B cell (primary cell): Measurements from ENCODE around the gene AARS2. TPM values are rescaled to one million over a fixed set of nuclear protein-coding genes. Genes with fewer than 3 reads are reported as not detected.
A peak's percentile ranks its signal among the peaks of the same experiment; 100 is the strongest.

Experiments
- ATAC-seq: fragments of 200-7000 bp; cut with Tn5 transposase; one replicate; pipeline ENCODE4 v1.10.0; 2021; ENCODE audit warnings: low read depth, mild to moderate bottlenecking, moderate number of reproducible peaks, moderate library complexity
- CTCF ChIA-PET: fragments of 350-600 bp; sonication (Branson Sonifier 250); formaldehyde crosslinking; loops from one replicate; lab custom pipeline; 2021; ENCODE audit warnings: antibody characterized with exemption, inconsistent platforms; lab: Charles Lee
- POLR2A ChIA-PET: fragments of 350-600 bp; sonication (Branson Sonifier 250); formaldehyde crosslinking; loops from one replicate; lab custom pipeline; 2021; ENCODE audit warnings: antibody characterized with exemption; lab: Charles Lee
- DNase-seq: peaks from one replicate; pipeline ENCODE4 v3.0.0; 2013
- H2AFZ ChIP-seq: 2 replicates; pipeline ENCODE4 v1.6.1; 2012; ENCODE audit warnings: mild to moderate bottlenecking, low read depth, low read length; ENCODE audit not compliant: insufficient read depth, poor library complexity, severe bottlenecking
- H3K27ac ChIP-seq, 2 donors: 1 replicate in 1 of 2; 2 replicates in 1 of 2; pipeline ENCODE4 v1.5.1; 2012 to 2013; ENCODE audit warnings: low read length in 2 of 2, mild to moderate bottlenecking in 2 of 2, moderate library complexity in 1 of 2
- H3K27me3 ChIP-seq, 4 experiments: fragments of 200-600 bp in 1 of 4; sonication (generic) in 1 of 4; replicated peaks in 1 of 4; 1 replicate in 2 of 4; 2 replicates in 2 of 4; pipeline versions ENCODE4 v1.6.1 to v1.7.0; 2013 to 2016; ENCODE audit warnings: low read length in 3 of 4, mild to moderate bottlenecking in 2 of 4, mixed read lengths in 1 of 4, moderate library complexity in 1 of 4; ENCODE audit not compliant: insufficient read depth in 4 of 4, control insufficient read depth in 3 of 4; ENCODE audit errors: control extremely low read depth in 1 of 4
- H3K36me3 ChIP-seq, 2 experiments: replicated peaks in 1 of 2; 1 replicate in 1 of 2; 2 replicates in 1 of 2; pipeline versions ENCODE4 v1.6.1 to v1.7.1; 2013; ENCODE audit warnings: low read length in 1 of 2; ENCODE audit not compliant: insufficient read depth in 2 of 2, control insufficient read depth in 1 of 2; ENCODE audit errors: control extremely low read depth in 1 of 2, extremely low read depth in 1 of 2
- H3K4me1 ChIP-seq, 2 donors: fragments of 200-600 bp in 1 of 2; sonication (generic) in 1 of 2; 1 replicate in 1 of 2; 2 replicates in 1 of 2; pipeline versions ENCODE4 v1.5.1 to v1.6.1; 2013 to 2017; ENCODE audit warnings: low read length in 2 of 2; ENCODE audit not compliant: control insufficient read depth in 2 of 2, insufficient read depth in 2 of 2
- H3K4me2 ChIP-seq: replicated peaks from 2 replicates; pipeline ENCODE3; 2012; ENCODE audit warnings: mild to moderate bottlenecking, low read depth, low read length; ENCODE audit not compliant: poor library complexity, severe bottlenecking
- H3K4me3 ChIP-seq, 5 experiments: fragments of 200-600 bp in 1 of 5; sonication (generic) in 1 of 5; 1 replicate in 3 of 5; 2 replicates in 2 of 5; pipeline versions ENCODE4 v1.5.1 to v1.7.0; 2011 to 2016; ENCODE audit warnings: low read length in 4 of 5, mild to moderate bottlenecking in 4 of 5, low read depth in 2 of 5, control low read depth in 1 of 5, moderate library complexity in 1 of 5; ENCODE audit not compliant: insufficient read depth in 1 of 5; ENCODE audit errors: control extremely low read depth in 1 of 5, extremely low read depth in 1 of 5
- H3K79me2 ChIP-seq: fragments of 200-600 bp; sonication (generic); one replicate; pipeline ENCODE4 v1.6.0; 2016; ENCODE audit warnings: low read length; ENCODE audit not compliant: control insufficient read depth, insufficient read depth
- H3K9ac ChIP-seq: fragments of 200-600 bp; sonication (generic); 2 replicates; pipeline ENCODE4 v1.6.1; 2017; ENCODE audit warnings: mild to moderate bottlenecking, low read length, moderate library complexity
- H3K9me3 ChIP-seq, 3 donors: one replicate each; pipeline versions ENCODE4 v1.6.1 to v1.7.1; 2013; ENCODE audit warnings: low read length in 2 of 3; ENCODE audit not compliant: control insufficient read depth in 2 of 3, insufficient read depth in 1 of 3; ENCODE audit errors: control extremely low read depth in 1 of 3
- H4K20me1 ChIP-seq: 2 replicates; pipeline ENCODE4 v1.6.0; 2012; ENCODE audit warnings: mild to moderate bottlenecking, low read length; ENCODE audit not compliant: insufficient read depth, control insufficient read depth, poor library complexity, severe bottlenecking
- H3K27ac Mint-ChIP-seq: one replicate; pipeline ENCODE4 v1.8.0; 2021; ENCODE audit warnings: mixed read lengths
- H3K27me3 Mint-ChIP-seq: one replicate; pipeline ENCODE4 v1.8.0; 2021; ENCODE audit warnings: mixed read lengths
- H3K4me1 Mint-ChIP-seq: one replicate; pipeline ENCODE4 v1.8.0; 2021; ENCODE audit warnings: mixed read lengths
- H3K4me3 Mint-ChIP-seq: one replicate; pipeline ENCODE4 v1.8.0; 2021; ENCODE audit warnings: mixed read lengths
- H3K9me3 Mint-ChIP-seq: one replicate; pipeline ENCODE4 v1.8.0; 2022; ENCODE audit warnings: mixed read lengths; ENCODE audit not compliant: insufficient read depth
- CTCF ChIP-seq: fragments of 200-600 bp; IDR thresholded peaks from one replicate; pipeline ENCODE4 v1.8.0; 2022; ENCODE audit warnings: antibody characterized with exemption, mild to moderate bottlenecking
- EZH2 ChIP-seq: IDR thresholded peaks from 2 replicates; pipeline ENCODE4 v1.6.1; 2012; ENCODE audit warnings: borderline replicate concordance, low read depth, mild to moderate bottlenecking, moderate library complexity, low read length; ENCODE audit not compliant: insufficient read depth, poor library complexity, severe bottlenecking
- WGBS: methylation state at CpG from one replicate; pipeline ENCODE4 v1.1.5; 2013; ENCODE audit warnings: missing lambda C conversion rate; ENCODE audit not compliant: insufficient coverage; 5-methylcytosine and 5-hydroxymethylcytosine counted together
- intact Hi-C: fragments of 100-400 bp; cut with micrococcal nuclease; formaldehyde crosslinking; loops from one replicate; pipeline ENCODE4 v1.10.0; 2022
- polyA plus RNA-seq: library from polyadenylated mRNA; depleted of rRNA; stranded (reverse); fragments of >200 nt; gene quantifications from 2 replicates; pipeline ENCODE4 v1.2.3, GENCODE V29; 2012
- total RNA-seq, 2 donors: library from RNA; stranded (reverse); fragments of 120-200 nt in 1 of 2; gene quantifications; 1 replicate in 1 of 2; 2 replicates in 1 of 2; pipeline versions ENCODE4 v1.2.3 to v1.2.4, GENCODE V29; 2013 to 2022

The AARS2 gene
- total and polyA plus RNA-seq, 2 donors (not counting 1 experiment from before 2014, with no cell fraction given) = 11.3 to 21.3 TPM

- Mint-ChIP-seq H3K27ac (peak overlapping the region; percentile 32), H3K4me3 (no peak overlapping the region), H3K4me1 (peaks cover 70% of the 10 kb centered on the region), H3K27me3 (no peaks in the 10 kb centered on the region), H3K9me3 (no peaks in the 10 kb centered on the region)
- ChIA-PET CTCF (interaction anchor here (1.1 to 2.0 kb wide), 3 partner anchors 17 to 62 kb away, joined by 3 to 11 read pairs (median 3); partner anchors contain the start of gene AARS2), POLR2A (interaction anchor here (1.5 to 2.2 kb wide), 2 partner anchors 12 to 13 kb away, joined by 5 to 10 read pairs; no protein-coding TSS in a partner anchor)
- Histone ChIP-seq H3K36me3 (peaks cover 9 to 77% of the 10 kb centered on the region in 2 experiments), H2AFZ (no peak overlapping the region), H3K9ac (no peak overlapping the region), H3K27me3 (no peaks in the 10 kb centered on the region), H3K4me3 (no peak overlapping the region), H3K9me3 (no peaks in the 10 kb centered on the region), H3K4me1 (peaks cover 11 to 47% of the 10 kb centered on the region in 2 donors), H3K79me2 (peaks cover 40% of the 10 kb centered on the region), H3K27ac (no peak overlapping the region), H4K20me1 (peaks cover 79% of the 10 kb centered on the region), H3K4me2 (no peak overlapping the region)
- ATAC-seq (no peak), DNase-seq (no peak)
- WGBS = no CpG with 5 or more reads among the region's 3 CpGs
- intact Hi-C loops = no loop called here
- TF ChIP-seq EZH2 = no peak
- no peak for TF ChIP-seq CTCF
Measured at GRCh38 chr6:44250718-44251123, 62.4 kb downstream of the AARS2 start.

DNA sequence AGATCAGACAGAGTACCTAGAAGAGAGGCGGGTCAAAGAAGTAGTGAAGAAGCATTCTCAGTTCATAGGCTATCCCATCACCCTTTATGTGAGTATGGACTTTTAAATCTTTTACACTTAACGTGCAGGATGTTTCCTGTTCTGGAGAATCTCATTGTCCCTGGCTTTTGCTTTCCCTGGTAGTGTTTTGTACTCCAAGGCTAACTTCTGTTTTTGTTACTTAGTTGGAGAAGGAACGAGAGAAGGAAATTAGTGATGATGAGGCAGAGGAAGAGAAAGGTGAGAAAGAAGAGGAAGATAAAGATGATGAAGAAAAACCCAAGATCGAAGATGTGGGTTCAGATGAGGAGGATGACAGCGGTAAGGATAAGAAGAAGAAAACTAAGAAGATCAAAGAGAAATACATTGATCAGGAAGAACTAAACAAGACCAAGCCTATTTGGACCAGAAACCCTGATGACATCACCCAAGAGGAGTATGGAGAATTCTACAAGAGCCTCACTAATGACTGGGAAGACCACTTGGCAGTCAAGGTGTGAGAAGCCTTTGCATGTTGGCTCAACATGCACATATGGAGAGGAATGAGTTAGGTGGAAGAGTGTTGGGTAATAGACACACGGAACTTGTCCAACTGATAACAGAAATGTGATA is 63.0 kb downstream of the AARS2 start:
- peak overlapping the region; percentile 54 for H3K27ac Mint-ChIP-seq
- no peaks in the 10 kb centered on the region for H3K9me3 Mint-ChIP-seq
- peaks cover 70% of the 10 kb centered on the region for H3K4me1 Mint-ChIP-seq
- Histone ChIP-seq H3K27ac (no peak overlapping the region), H2AFZ (no peak overlapping the region), H3K4me1 (peaks cover 12 to 45% of the 10 kb centered on the region in 2 donors), H3K36me3 (peaks cover 9 to 72% of the 10 kb centered on the region in 2 experiments), H3K9ac (no peak overlapping the region), H3K79me2 (peaks cover 40% of the 10 kb centered on the region), H3K9me3 (no peaks in the 10 kb centered on the region), H3K4me2 (no peak overlapping the region), H4K20me1 (peaks cover 77% of the 10 kb centered on the region), H3K27me3 (no peaks in the 10 kb centered on the region), H3K4me3 (no peak overlapping the region)
- intact Hi-C loops = no loop called here
- CTCF ChIA-PET = interaction anchor here (1.4 kb wide), 1 partner anchor 29 kb away, joined by 3 read pairs; no protein-coding TSS in a partner anchor
- POLR2A ChIA-PET = interaction anchor here (1.5 kb wide), 1 partner anchor 14 kb away, joined by 5 read pairs; no protein-coding TSS in a partner anchor
- ATAC-seq (no peak), DNase-seq (no peak)
- peak overlapping the region; percentile 5 for H3K4me3 Mint-ChIP-seq
- H3K27me3 Mint-ChIP-seq = no peaks in the 10 kb centered on the region
- TF ChIP-seq CTCF (no peak), EZH2 (no peak)
- WGBS = 90% methylated on average over 2 of the region's 6 CpGs
